ENCODE data around the gene PFDN6.

DNA sequence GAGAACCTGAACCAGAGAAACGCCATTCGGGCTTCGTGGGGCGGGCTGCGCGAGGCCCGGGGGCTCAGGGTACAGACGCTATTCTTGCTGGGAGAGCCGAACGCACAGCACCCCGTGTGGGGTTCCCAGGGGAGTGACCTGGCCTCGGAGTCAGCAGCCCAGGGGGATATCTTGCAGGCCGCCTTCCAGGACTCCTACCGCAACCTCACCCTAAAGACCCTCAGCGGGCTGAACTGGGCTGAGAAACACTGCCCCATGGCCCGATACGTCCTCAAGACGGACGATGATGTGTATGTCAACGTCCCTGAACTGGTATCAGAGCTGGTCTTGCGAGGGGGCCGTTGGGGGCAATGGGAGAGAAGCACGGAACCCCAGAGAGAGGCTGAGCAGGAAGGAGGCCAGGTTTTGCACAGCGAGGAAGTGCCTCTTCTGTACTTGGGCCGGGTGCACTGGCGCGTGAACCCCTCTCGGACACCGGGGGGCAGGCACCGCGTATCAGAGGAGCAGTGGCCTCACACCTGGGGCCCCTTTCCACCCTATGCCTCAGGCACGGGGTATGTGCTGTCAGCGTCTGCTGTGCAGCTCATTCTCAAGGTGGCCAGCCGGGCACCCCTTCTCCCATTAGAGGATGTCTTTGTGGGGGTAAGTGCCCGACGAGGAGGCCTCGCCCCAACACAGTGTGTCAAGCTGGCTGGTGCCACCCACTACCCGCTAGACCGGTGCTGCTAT is 11.6 kb upstream of the PFDN6 start:
- TF ChIP-seq ZNF70 (CRISPR knock-in tag; IDR thresholded peaks at IDR 0.05) (no peak), RARB (CRISPR knock-in tag; IDR thresholded peaks at IDR 0.05) (no peak), ZFP3 (CRISPR knock-in tag; IDR thresholded peaks at IDR 0.05) (no peak), OSR1 (CRISPR knock-in tag; IDR thresholded peaks at IDR 0.05) (no peak), ZFP30 (CRISPR knock-in tag; IDR thresholded peaks at IDR 0.05) (no peak), PPARA (CRISPR knock-in tag; IDR thresholded peaks at IDR 0.05; ENCODE audit: borderline replicate concordance) (no peak), ZNF565 (CRISPR knock-in tag; conservative IDR thresholded peaks at IDR 0.05; ENCODE audit: low read depth) (no peak), CSDC2 (CRISPR knock-in tag; IDR thresholded peaks at IDR 0.05) (no peak), ESRRG (CRISPR knock-in tag; IDR thresholded peaks at IDR 0.05) (no peak)
- TF ChIP-seq, protein P1, sequence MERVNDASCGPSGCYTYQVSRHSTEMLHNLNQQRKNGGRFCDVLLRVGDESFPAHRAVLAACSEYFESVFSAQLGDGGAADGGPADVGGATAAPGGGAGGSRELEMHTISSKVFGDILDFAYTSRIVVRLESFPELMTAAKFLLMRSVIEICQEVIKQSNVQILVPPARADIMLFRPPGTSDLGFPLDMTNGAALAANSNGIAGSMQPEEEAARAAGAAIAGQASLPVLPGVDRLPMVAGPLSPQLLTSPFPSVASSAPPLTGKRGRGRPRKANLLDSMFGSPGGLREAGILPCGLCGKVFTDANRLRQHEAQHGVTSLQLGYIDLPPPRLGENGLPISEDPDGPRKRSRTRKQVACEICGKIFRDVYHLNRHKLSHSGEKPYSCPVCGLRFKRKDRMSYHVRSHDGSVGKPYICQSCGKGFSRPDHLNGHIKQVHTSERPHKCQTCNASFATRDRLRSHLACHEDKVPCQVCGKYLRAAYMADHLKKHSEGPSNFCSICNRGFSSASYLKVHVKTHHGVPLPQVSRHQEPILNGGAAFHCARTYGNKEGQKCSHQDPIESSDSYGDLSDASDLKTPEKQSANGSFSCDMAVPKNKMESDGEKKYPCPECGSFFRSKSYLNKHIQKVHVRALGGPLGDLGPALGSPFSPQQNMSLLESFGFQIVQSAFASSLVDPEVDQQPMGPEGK (CRISPR knock-in tag; IDR thresholded peaks at IDR 0.05; ENCODE audit: borderline replicate concordance), result no peak
- TF ChIP-seq, protein P2, sequence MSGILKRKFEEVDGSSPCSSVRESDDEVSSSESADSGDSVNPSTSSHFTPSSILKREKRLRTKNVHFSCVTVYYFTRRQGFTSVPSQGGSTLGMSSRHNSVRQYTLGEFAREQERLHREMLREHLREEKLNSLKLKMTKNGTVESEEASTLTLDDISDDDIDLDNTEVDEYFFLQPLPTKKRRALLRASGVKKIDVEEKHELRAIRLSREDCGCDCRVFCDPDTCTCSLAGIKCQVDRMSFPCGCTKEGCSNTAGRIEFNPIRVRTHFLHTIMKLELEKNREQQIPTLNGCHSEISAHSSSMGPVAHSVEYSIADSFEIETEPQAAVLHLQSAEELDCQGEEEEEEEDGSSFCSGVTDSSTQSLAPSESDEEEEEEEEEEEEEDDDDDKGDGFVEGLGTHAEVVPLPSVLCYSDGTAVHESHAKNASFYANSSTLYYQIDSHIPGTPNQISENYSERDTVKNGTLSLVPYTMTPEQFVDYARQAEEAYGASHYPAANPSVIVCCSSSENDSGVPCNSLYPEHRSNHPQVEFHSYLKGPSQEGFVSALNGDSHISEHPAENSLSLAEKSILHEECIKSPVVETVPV (CRISPR knock-in tag; IDR thresholded peaks at IDR 0.05), result no peak
- TF ChIP-seq, protein P3, sequence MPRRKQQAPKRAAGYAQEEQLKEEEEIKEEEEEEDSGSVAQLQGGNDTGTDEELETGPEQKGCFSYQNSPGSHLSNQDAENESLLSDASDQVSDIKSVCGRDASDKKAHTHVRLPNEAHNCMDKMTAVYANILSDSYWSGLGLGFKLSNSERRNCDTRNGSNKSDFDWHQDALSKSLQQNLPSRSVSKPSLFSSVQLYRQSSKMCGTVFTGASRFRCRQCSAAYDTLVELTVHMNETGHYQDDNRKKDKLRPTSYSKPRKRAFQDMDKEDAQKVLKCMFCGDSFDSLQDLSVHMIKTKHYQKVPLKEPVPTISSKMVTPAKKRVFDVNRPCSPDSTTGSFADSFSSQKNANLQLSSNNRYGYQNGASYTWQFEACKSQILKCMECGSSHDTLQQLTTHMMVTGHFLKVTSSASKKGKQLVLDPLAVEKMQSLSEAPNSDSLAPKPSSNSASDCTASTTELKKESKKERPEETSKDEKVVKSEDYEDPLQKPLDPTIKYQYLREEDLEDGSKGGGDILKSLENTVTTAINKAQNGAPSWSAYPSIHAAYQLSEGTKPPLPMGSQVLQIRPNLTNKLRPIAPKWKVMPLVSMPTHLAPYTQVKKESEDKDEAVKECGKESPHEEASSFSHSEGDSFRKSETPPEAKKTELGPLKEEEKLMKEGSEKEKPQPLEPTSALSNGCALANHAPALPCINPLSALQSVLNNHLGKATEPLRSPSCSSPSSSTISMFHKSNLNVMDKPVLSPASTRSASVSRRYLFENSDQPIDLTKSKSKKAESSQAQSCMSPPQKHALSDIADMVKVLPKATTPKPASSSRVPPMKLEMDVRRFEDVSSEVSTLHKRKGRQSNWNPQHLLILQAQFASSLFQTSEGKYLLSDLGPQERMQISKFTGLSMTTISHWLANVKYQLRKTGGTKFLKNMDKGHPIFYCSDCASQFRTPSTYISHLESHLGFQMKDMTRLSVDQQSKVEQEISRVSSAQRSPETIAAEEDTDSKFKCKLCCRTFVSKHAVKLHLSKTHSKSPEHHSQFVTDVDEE (CRISPR knock-in tag; IDR thresholded peaks at IDR 0.05), result no peak
- TF ChIP-seq, protein P4, sequence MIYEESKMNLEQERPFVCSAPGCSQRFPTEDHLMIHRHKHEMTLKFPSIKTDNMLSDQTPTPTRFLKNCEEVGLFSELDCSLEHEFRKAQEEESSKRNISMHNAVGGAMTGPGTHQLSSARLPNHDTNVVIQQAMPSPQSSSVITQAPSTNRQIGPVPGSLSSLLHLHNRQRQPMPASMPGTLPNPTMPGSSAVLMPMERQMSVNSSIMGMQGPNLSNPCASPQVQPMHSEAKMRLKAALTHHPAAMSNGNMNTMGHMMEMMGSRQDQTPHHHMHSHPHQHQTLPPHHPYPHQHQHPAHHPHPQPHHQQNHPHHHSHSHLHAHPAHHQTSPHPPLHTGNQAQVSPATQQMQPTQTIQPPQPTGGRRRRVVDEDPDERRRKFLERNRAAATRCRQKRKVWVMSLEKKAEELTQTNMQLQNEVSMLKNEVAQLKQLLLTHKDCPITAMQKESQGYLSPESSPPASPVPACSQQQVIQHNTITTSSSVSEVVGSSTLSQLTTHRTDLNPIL (CRISPR knock-in tag; IDR thresholded peaks at IDR 0.05; ENCODE audit: low read depth), result no peak
